CD4-positive, CD25-positive, alpha-beta regulatory T cell (primary cell): ENCODE results near the gene SGCE. TPM values are rescaled to one million over a fixed set of nuclear protein-coding genes. Genes with fewer than 3 reads are reported as not detected.

Source experiments
- ATAC-seq, 2 donors: fragments of 150-1000 bp; cut with Tn5 transposase; one replicate each; pipeline ENCODE4 v1.10.0; 2021; ENCODE audit warnings: low read depth in 2 of 2, moderate number of reproducible peaks in 2 of 2, moderate library complexity in 1 of 2
- DNase-seq, 3 donors: peaks; one replicate each; pipeline versions ENCODE4 v3.0.0 to v3.0.0-alpha.2; 2012 to 2022; ENCODE audit warnings: mixed read lengths in 1 of 3
- H3K27ac ChIP-seq: one replicate; pipeline ENCODE4 v1.7.0; 2013; ENCODE audit warnings: mild to moderate bottlenecking, low read length; ENCODE audit not compliant: insufficient read depth, poor library complexity, severe bottlenecking
- H3K27me3 ChIP-seq: one replicate; pipeline ENCODE4 v1.7.0; 2013; ENCODE audit warnings: low read length; ENCODE audit not compliant: control insufficient read depth, insufficient read depth
- H3K36me3 ChIP-seq: one replicate; pipeline ENCODE4 v1.7.0; 2013; ENCODE audit warnings: mild to moderate bottlenecking, low read length, moderate library complexity; ENCODE audit not compliant: control insufficient read depth, insufficient read depth
- H3K4me1 ChIP-seq: 2 replicates; pipeline ENCODE4 v1.7.0; 2013; ENCODE audit warnings: mild to moderate bottlenecking, low read length; ENCODE audit not compliant: insufficient read depth, control insufficient read depth, poor library complexity, severe bottlenecking
- H3K4me3 ChIP-seq: one replicate; pipeline ENCODE4 v1.7.0; 2013; ENCODE audit warnings: low read depth, mild to moderate bottlenecking, low read length, moderate library complexity
- H3K9me3 ChIP-seq, 2 experiments: 1 replicate in 1 of 2; 2 replicates in 1 of 2; pipeline ENCODE4 v1.7.0; 2013; ENCODE audit warnings: low read length in 2 of 2, mild to moderate bottlenecking in 1 of 2, moderate library complexity in 1 of 2; ENCODE audit not compliant: control insufficient read depth in 2 of 2
- H3K27ac Mint-ChIP-seq, 3 donors: one replicate each; pipeline ENCODE4 v1.8.0; 2020 to 2022; ENCODE audit warnings: mild to moderate bottlenecking in 3 of 3, mixed read lengths in 3 of 3, moderate library complexity in 2 of 3
- H3K27me3 Mint-ChIP-seq: one replicate; pipeline ENCODE4 v1.8.0; 2022; ENCODE audit warnings: mild to moderate bottlenecking, mixed read lengths
- H3K36me3 Mint-ChIP-seq: one replicate; pipeline ENCODE4 v1.8.0; 2020; ENCODE audit warnings: mixed read lengths
- H3K4me1 Mint-ChIP-seq, 4 donors: one replicate each; pipeline ENCODE4 v1.8.0; 2020 to 2022; ENCODE audit warnings: mixed read lengths in 4 of 4, mild to moderate bottlenecking in 1 of 4
- H3K4me3 Mint-ChIP-seq, 4 donors: one replicate each; pipeline ENCODE4 v1.8.0; 2020 to 2022; ENCODE audit warnings: mild to moderate bottlenecking in 4 of 4, mixed read lengths in 4 of 4, moderate library complexity in 3 of 4
- H3K9me3 Mint-ChIP-seq, 7 donors: one replicate each; pipeline ENCODE4 v1.8.0; 2020 to 2022; ENCODE audit warnings: mixed read lengths in 7 of 7, mild to moderate bottlenecking in 3 of 7, moderate library complexity in 2 of 7
- polyA plus RNA-seq, 4 donors: library from polyadenylated mRNA; unstranded; fragments of 300-500 nt; fragmentation: Illumina TruSeq; gene quantifications; one replicate each; pipeline ENCODE4 v1.2.3, GENCODE V29; 2021
- total RNA-seq: library from RNA; stranded (reverse); gene quantifications from one replicate; pipeline ENCODE4 v1.2.3, GENCODE V29; 2022

The SGCE gene
- total and polyA plus RNA-seq, 5 donors from 2014 or later, result 0.14 to 1.8 (median 1.0) TPM; not detected in 1

DNA sequence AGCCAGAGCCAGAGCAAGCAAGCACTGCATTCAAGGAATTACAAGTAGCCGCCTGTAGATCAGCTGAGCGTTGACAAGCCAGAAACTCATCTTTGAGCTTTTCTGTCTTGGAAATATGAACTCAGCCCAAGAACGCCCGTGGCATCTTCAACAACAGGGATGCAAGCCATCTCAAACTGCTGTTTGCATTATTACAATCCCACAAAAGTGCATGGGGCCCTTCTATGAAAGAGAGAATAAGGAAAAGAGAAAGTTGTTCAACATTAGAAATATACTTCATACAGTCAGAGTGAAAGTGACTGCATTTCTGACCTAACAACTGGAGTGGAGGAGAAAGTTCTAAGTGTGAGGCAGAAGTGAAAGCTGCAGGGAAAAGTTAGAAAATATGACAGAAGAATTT is 6.5 kb downstream of the SGCE start:
- no peaks in the 10 kb centered on the region for H3K9me3 Mint-ChIP-seq
- ATAC-seq, result no peak
- no peaks in the 10 kb centered on the region for H3K4me1 Mint-ChIP-seq
- Histone ChIP-seq H3K27me3 (peaks cover 37% of the 10 kb centered on the region), H3K4me3 (no peak overlapping the region), H3K36me3 (no peaks in the 10 kb centered on the region), H3K27ac (no peak overlapping the region), H3K4me1 (no peaks in the 10 kb centered on the region), H3K9me3 (no peaks in the 10 kb centered on the region)
- H3K27ac Mint-ChIP-seq, result no peak overlapping the region
- H3K4me3 Mint-ChIP-seq, result no peak overlapping the region
- peaks cover 47% of the 10 kb centered on the region for H3K27me3 Mint-ChIP-seq
- H3K36me3 Mint-ChIP-seq, result no peaks in the 10 kb centered on the region
- no peak for DNase-seq

DNA sequence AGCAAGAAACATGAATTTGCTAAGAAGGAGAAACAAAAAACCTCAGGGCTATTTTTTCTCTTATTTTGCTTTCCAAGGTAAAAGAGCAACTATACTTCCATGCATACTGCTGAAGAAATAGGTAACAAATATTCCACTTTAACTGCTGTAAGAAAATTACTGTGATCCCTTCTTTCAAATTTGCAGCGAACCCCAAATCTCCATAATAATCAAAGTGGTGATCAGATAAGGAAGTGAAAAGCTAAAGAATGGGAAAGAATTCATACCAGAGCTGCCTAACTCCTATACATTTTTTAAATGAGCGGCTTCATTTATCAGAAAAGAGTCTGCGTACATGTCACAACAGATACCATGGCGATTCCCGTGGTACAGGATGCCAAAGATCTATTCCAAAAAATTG is 7.2 kb downstream of the SGCE start:
- peaks cover 45% of the 10 kb centered on the region for H3K27me3 Mint-ChIP-seq

DNA sequence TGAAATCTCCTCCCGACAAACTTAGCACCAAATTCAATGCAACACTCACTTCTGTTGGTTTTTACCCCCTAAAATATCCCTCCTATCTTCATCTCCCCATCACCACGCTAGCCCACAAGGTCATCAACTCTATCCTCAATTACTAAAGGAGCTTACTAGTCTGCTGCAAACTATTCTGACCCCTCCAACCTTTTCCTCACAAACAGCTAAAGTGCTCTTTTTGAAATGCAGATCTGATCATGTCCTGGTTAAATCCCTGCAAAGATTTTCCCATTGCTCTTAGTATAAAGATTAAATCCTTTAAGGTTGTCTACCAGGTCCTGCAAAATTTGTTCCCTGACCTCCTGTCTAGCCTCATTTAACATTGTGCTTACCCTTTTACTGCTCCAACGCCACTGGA is 8.6 kb downstream of the SGCE start:
- no peak for ATAC-seq
- Mint-ChIP-seq H3K4me1 (no peaks in the 10 kb centered on the region), H3K27me3 (peaks cover 54% of the 10 kb centered on the region), H3K4me3 (no peak overlapping the region), H3K36me3 (no peaks in the 10 kb centered on the region), H3K9me3 (no peaks in the 10 kb centered on the region), H3K27ac (no peak overlapping the region)
- H3K27ac ChIP-seq, result no peak overlapping the region
- no peak overlapping the region for H3K4me3 ChIP-seq
- H3K4me1 ChIP-seq, result no peaks in the 10 kb centered on the region
- H3K27me3 ChIP-seq, result peaks cover 26% of the 10 kb centered on the region
- H3K36me3 ChIP-seq, result no peaks in the 10 kb centered on the region
- no peak for DNase-seq
- no peaks in the 10 kb centered on the region for H3K9me3 ChIP-seq

More for the DNA sequence above, 7.2 kb downstream of the SGCE start:
- Histone ChIP-seq H3K27ac (no peak overlapping the region), H3K36me3 (no peaks in the 10 kb centered on the region), H3K4me3 (no peak overlapping the region), H3K4me1 (no peaks in the 10 kb centered on the region), H3K9me3 (no peaks in the 10 kb centered on the region), H3K27me3 (peaks cover 37% of the 10 kb centered on the region)
- H3K4me3 Mint-ChIP-seq, result no peak overlapping the region
- DNase-seq (no peak), ATAC-seq (no peak)
- no peaks in the 10 kb centered on the region for H3K4me1 Mint-ChIP-seq
- no peaks in the 10 kb centered on the region for H3K9me3 Mint-ChIP-seq
- no peak overlapping the region for H3K27ac Mint-ChIP-seq
- H3K36me3 Mint-ChIP-seq, result no peaks in the 10 kb centered on the region

DNA sequence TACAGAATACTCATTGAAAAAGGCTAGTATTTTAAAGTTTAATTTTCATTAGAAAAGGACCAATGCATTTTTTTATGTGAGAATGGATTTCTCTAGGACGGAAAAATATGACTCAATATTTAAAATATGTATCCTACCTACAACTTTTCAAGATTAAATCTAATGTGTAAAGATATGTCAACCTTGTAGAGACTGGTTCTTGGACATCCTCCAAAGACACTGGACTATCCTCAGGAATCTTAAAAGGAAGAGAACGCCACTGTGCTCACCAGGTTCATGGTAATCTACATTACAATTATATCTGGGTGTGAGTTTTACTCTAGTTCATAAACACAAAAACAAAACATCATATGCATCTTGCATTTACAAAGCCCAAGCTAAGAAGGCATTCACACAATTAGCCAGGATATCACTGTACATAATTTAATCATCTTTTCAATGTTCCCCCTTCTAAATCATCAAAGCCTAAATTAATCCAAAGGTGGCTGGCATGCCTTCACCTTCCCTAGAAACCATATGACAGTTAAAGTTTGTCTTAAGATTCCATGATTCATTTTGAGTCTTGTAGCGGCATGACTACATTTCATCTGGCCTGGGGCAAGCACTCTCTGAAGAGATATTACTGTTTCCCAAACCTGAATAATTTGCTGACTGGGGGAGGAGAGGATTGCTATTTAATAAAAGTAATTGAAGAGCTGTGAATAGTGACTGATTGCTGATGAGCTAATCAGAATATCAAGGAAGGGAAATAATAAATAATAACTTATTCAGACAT is 12.0 kb downstream of the SGCE start:
- no peaks in the 10 kb centered on the region for H3K9me3 ChIP-seq
- H3K4me3 ChIP-seq, result no peak overlapping the region
- no peaks in the 10 kb centered on the region for H3K36me3 ChIP-seq
- ATAC-seq (no peak), DNase-seq (no peak)
- Mint-ChIP-seq H3K36me3 (no peaks in the 10 kb centered on the region), H3K27ac (no peak overlapping the region), H3K4me3 (no peak overlapping the region), H3K27me3 (peaks cover 47% of the 10 kb centered on the region), H3K9me3 (peaks cover 0 to 1% (median 0%) of the 10 kb centered on the region in 7 donors), H3K4me1 (no peaks in the 10 kb centered on the region)
- H3K4me1 ChIP-seq, result no peaks in the 10 kb centered on the region
- H3K27ac ChIP-seq, result no peak overlapping the region
- H3K27me3 ChIP-seq, result peaks cover 19% of the 10 kb centered on the region

GRCh38 chr7:94642838-94643653 is 12.9 kb downstream of the SGCE start:
- DNase-seq (no peak), ATAC-seq (no peak)
- Histone ChIP-seq H3K9me3 (no peaks in the 10 kb centered on the region), H3K27me3 (peaks cover 19% of the 10 kb centered on the region), H3K4me1 (no peaks in the 10 kb centered on the region), H3K36me3 (no peaks in the 10 kb centered on the region), H3K4me3 (no peak overlapping the region), H3K27ac (no peak overlapping the region)
- Mint-ChIP-seq H3K27ac (no peak overlapping the region), H3K27me3 (peaks cover 48% of the 10 kb centered on the region), H3K36me3 (no peaks in the 10 kb centered on the region), H3K9me3 (peaks cover 0 to 1% (median 0%) of the 10 kb centered on the region in 7 donors), H3K4me3 (no peak overlapping the region), H3K4me1 (no peaks in the 10 kb centered on the region)

DNA sequence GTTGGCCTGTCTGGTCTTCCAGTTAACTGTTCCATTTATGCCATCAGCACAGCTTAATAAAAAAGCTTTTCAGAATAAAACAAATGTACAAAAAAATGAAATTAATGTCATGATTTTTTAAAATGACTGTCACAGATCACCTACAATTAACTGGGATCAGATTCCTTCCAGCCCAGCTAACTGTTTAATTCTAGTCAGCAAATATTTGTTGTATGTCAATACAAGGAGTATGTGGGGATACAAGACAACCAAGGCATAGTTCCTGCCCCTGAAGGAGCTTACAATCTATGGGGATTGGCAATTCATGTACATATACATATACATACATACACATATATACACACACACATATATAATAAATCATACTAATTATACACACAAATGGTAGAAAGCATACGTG is 16.5 kb downstream of the SGCE start:
- no peaks in the 10 kb centered on the region for H3K36me3 ChIP-seq
- Mint-ChIP-seq H3K4me1 (no peaks in the 10 kb centered on the region), H3K9me3 (peaks cover 0 to 1% (median 0%) of the 10 kb centered on the region in 7 donors)

DNA sequence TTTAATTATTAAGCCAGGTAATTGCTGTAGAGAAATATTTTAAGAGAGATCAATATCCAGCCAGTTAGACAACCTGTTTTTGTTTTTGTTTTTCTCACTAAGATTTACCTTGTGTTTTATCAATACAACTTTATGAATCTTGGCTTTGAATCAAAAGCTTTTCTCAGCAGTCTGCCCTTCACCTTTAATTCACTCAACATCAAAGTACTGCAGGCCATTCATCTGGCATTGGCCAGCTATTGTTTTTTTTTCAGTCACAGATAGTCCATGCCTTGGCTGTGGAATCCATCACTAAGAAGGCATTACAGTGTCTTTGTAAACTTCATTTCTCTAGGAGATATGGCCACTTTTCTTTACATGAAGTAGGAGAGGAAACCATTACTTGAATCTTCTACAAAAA is 20.2 kb downstream of the SGCE start:
- H3K36me3 ChIP-seq, result no peaks in the 10 kb centered on the region
- no peaks in the 10 kb centered on the region for H3K9me3 Mint-ChIP-seq
- H3K36me3 Mint-ChIP-seq, result no peaks in the 10 kb centered on the region
- H3K27ac ChIP-seq, result no peak overlapping the region
- no peaks in the 10 kb centered on the region for H3K9me3 ChIP-seq
- H3K4me1 ChIP-seq, result no peaks in the 10 kb centered on the region
- H3K27me3 Mint-ChIP-seq, result peaks cover 22% of the 10 kb centered on the region
- peaks cover 5% of the 10 kb centered on the region for H3K27me3 ChIP-seq
- no peak overlapping the region for H3K27ac Mint-ChIP-seq
- H3K4me3 Mint-ChIP-seq, result no peak overlapping the region
- DNase-seq (no peak), ATAC-seq (no peak)
- H3K4me1 Mint-ChIP-seq, result peaks cover 0 to 1% (median 0%) of the 10 kb centered on the region in 4 donors
- H3K4me3 ChIP-seq, result no peak overlapping the region

More for the DNA sequence above, 16.5 kb downstream of the SGCE start:
- no peaks in the 10 kb centered on the region for H3K9me3 ChIP-seq
- no peak for ATAC-seq
- Mint-ChIP-seq H3K4me3 (no peak overlapping the region), H3K36me3 (no peaks in the 10 kb centered on the region), H3K27me3 (peaks cover 45% of the 10 kb centered on the region), H3K27ac (no peak overlapping the region)
- H3K27me3 ChIP-seq, result peaks cover 13% of the 10 kb centered on the region
- no peaks in the 10 kb centered on the region for H3K4me1 ChIP-seq
- no peak for DNase-seq
- no peak overlapping the region for H3K27ac ChIP-seq
- H3K4me3 ChIP-seq, result no peak overlapping the region
